Inflammatory macrophage treated with lipopolysaccharide for 4 hours (primary cell): ENCODE results near the gene IL6.
"Not testable (repeated sequence)": the region's sequence is repeated elsewhere in the genome, so short reads cannot be mapped to it uniquely, and the experiment has no call there.

Experiments
- DNase-seq: peaks from one replicate; pipeline ENCODE4 v3.0.0-alpha.2; 2020

IL6 gene

GRCh38 chr7:22726907-22727713, at the start of gene IL6:
Gene IL6, plus strand, starts transcription at chr7:22727200. Its CDS starts 63 bp downstream, at chr7:22727263.
- peak; percentile 99 for DNase-seq

- DNase-seq = not testable (repeated sequence)
Measured at GRCh38 chr7:22677263-22677662, 49.7 kb upstream of the IL6 start.

- DNase-seq = peak; percentile 92
Measured at GRCh38 chr7:22677680-22678079, 49.3 kb upstream of the IL6 start.

GRCh38 chr7:22680482-22680911, 46.5 kb upstream of the IL6 start:
- DNase-seq = no peak

GRCh38 chr7:22681312-22681711, 45.7 kb upstream of the IL6 start:
- DNase-seq = peak; percentile 54

- no peak for DNase-seq
Measured at GRCh38 chr7:22681852-22682657, 44.9 kb upstream of the IL6 start.

- DNase-seq = peak; percentile 41
Measured at GRCh38 chr7:22683379-22683778, 43.6 kb upstream of the IL6 start.

GRCh38 chr7:22686620-22687019, 40.4 kb upstream of the IL6 start:
- peak; percentile 73 for DNase-seq

- no peak for DNase-seq
Measured at GRCh38 chr7:22688084-22688483, 38.9 kb upstream of the IL6 start.

- DNase-seq = not testable (repeated sequence)
Measured at GRCh38 chr7:22688934-22689333, 38.1 kb upstream of the IL6 start.

GRCh38 chr7:22694597-22695207, 32.3 kb upstream of the IL6 start:
- peak; percentile 84 for DNase-seq

GRCh38 chr7:22695476-22696132, 31.4 kb upstream of the IL6 start:
- no peak for DNase-seq

GRCh38 chr7:22696541-22697228, 30.3 kb upstream of the IL6 start:
- DNase-seq = peak; percentile 51

GRCh38 chr7:22697322-22697859, 29.6 kb upstream of the IL6 start:
- no peak for DNase-seq

GRCh38 chr7:22697876-22698606, 29.0 kb upstream of the IL6 start:
- peak; percentile 95 for DNase-seq

GRCh38 chr7:22698767-22699166, 28.2 kb upstream of the IL6 start:
- DNase-seq = peak; percentile 92

- peak; percentile 95 for DNase-seq
Measured at GRCh38 chr7:22700559-22701002, 26.4 kb upstream of the IL6 start.

- DNase-seq = no peak
Measured at GRCh38 chr7:22702516-22702915, 24.5 kb upstream of the IL6 start.

GRCh38 chr7:22703107-22703855, 23.7 kb upstream of the IL6 start:
- not testable (repeated sequence) for DNase-seq

GRCh38 chr7:22703978-22704610, 22.9 kb upstream of the IL6 start:
- not testable (repeated sequence) for DNase-seq
